Testis (tissue), 2 donors: ENCODE measurements around the gene ANXA2R.

Source experiments
- CTCF ChIP-seq, 3 experiments: fragments of 450-650 bp in 2 of 3; fragments of 200-600 bp in 1 of 3; sonication (generic) in 1 of 3; IDR thresholded peaks; one replicate each; pipeline ENCODE4 v1.5.1; 2016 to 2019; ENCODE audit warnings: antibody characterized with exemption in 3 of 3, mild to moderate bottlenecking in 2 of 3, moderate library complexity in 1 of 3
- POLR2A ChIP-seq: fragments of 450-650 bp; IDR thresholded peaks from one replicate; pipeline ENCODE4 v1.6.1; 2017; ENCODE audit warnings: antibody characterized with exemption, mild to moderate bottlenecking, moderate library complexity

GRCh38 chr5:43036409-43036808, 3.7 kb downstream of the ANXA2R start:
- TF ChIP-seq POLR2A (no peak), CTCF (IDR thresholded peaks at IDR 0.05) (no peak)
